Suprapubic skin (tissue), 4 donors: ENCODE data around the gene KLHDC7B.

Experiments used
- CTCF ChIP-seq, 2 donors: fragments of 200-600 bp in 1 of 2; fragments of 450-650 bp in 1 of 2; sonication (generic) in 1 of 2; IDR thresholded peaks; one replicate each; pipeline ENCODE4 v1.5.1; 2016 to 2019; ENCODE audit warnings: antibody characterized with exemption in 2 of 2, mild to moderate bottlenecking in 1 of 2, moderate library complexity in 1 of 2
- EP300 ChIP-seq: sonication (generic); formaldehyde crosslinking; IDR thresholded peaks from one replicate; pipeline ENCODE4 v1.6.1; 2017; ENCODE audit warnings: antibody characterized with exemption
- POLR2AphosphoS5 ChIP-seq, 3 donors: sonication (generic); formaldehyde crosslinking; IDR thresholded peaks; one replicate each; pipeline ENCODE4 v1.6.1; 2017; ENCODE audit warnings: antibody characterized with exemption in 3 of 3

- no peak for TF ChIP-seq CTCF (IDR thresholded peaks at IDR 0.05)
- no peak for TF ChIP-seq EP300
- no peak for TF ChIP-seq POLR2AphosphoS5 (IDR thresholded peaks at IDR 0.05)
Observed at GRCh38 chr22:50556703-50557102, 11.0 kb downstream of the KLHDC7B start.
